ENCODE measurements around the gene PCCA. TPM values are rescaled to one million over a fixed set of nuclear protein-coding genes. Genes with fewer than 3 reads are reported as not detected.

The PCCA gene
- total RNA-seq, 4 donors from 2014 or later = 46.9 to 66.0 (median 49.4) TPM

- H3K9me3 ChIP-seq = no peaks in the 10 kb centered on the region
- no peak for TF ChIP-seq POLR2A (IDR thresholded peaks at IDR 0.05)
- TF ChIP-seq, protein P1, sequence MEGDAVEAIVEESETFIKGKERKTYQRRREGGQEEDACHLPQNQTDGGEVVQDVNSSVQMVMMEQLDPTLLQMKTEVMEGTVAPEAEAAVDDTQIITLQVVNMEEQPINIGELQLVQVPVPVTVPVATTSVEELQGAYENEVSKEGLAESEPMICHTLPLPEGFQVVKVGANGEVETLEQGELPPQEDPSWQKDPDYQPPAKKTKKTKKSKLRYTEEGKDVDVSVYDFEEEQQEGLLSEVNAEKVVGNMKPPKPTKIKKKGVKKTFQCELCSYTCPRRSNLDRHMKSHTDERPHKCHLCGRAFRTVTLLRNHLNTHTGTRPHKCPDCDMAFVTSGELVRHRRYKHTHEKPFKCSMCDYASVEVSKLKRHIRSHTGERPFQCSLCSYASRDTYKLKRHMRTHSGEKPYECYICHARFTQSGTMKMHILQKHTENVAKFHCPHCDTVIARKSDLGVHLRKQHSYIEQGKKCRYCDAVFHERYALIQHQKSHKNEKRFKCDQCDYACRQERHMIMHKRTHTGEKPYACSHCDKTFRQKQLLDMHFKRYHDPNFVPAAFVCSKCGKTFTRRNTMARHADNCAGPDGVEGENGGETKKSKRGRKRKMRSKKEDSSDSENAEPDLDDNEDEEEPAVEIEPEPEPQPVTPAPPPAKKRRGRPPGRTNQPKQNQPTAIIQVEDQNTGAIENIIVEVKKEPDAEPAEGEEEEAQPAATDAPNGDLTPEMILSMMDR (IDR thresholded peaks at IDR 0.05) = no peak
- H3K27ac ChIP-seq = no peak overlapping the region
- DNase-seq = no peak
- no peaks in the 10 kb centered on the region for H3K36me3 ChIP-seq
- no peaks in the 10 kb centered on the region for H3K27me3 ChIP-seq
- H3K4me1 ChIP-seq = no peaks in the 10 kb centered on the region
- no peak overlapping the region for H3K4me3 ChIP-seq
Measured at GRCh38 chr13:100443998-100444328, 355.1 kb downstream of the PCCA start.

DNA sequence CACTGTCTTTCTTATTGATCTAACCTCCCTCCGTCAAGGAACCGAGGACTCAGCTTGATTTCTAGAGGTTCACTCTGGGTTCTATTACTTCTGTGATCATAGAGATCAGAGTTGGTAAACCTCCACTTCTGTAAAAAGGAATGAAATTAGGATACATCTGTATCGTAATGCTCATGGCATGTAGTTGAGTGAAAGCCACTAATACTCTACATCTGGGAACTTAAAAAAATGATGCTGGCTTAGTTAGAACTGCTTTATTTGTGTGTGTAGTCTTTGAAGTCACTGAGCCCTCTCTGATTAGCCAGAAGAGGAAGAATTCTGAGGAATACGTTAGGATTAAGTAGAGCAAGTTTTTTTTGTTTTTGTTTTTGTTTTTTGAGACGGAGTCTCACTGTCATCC is 358.9 kb downstream of the PCCA start:
- H3K4me1 ChIP-seq = no peaks in the 10 kb centered on the region
- TF ChIP-seq, protein P1 (IDR thresholded peaks at IDR 0.05) = no peak
- TF ChIP-seq POLR2A (IDR thresholded peaks at IDR 0.05) = no peak
- H3K36me3 ChIP-seq = no peaks in the 10 kb centered on the region
- no peak for DNase-seq
- no peaks in the 10 kb centered on the region for H3K9me3 ChIP-seq
- no peak overlapping the region for H3K27ac ChIP-seq
- no peak overlapping the region for H3K4me3 ChIP-seq
- H3K27me3 ChIP-seq = no peaks in the 10 kb centered on the region

DNA sequence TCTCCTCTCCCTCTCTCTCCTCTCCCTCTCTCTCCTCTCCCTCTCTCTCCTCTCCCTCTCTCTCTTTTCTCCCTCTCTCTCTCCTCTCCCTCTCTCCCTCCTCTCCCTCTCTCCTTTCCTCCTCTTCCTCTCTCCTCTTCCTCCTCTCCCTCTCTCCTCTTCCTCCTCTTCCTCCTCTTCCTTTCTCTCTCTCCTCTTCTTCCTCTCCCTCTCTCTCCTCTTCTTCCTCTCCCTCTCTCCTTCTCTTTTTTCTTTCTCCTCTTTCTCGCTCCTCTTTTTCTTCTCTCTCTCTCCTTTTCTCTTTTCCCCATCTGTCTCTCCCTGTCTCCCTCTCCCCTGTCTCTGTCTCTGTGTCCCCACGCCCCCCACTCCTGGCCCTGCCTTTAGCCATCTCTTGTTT is 363.0 kb downstream of the PCCA start:
- TF ChIP-seq POLR2A (IDR thresholded peaks at IDR 0.05) = no peak
- TF ChIP-seq, protein P1 (IDR thresholded peaks at IDR 0.05) = no peak
- H3K27ac ChIP-seq = no peak overlapping the region
- no peaks in the 10 kb centered on the region for H3K9me3 ChIP-seq
- no peak for DNase-seq
- no peaks in the 10 kb centered on the region for H3K36me3 ChIP-seq
- no peaks in the 10 kb centered on the region for H3K4me1 ChIP-seq
- no peaks in the 10 kb centered on the region for H3K27me3 ChIP-seq
- no peak overlapping the region for H3K4me3 ChIP-seq

DNA sequence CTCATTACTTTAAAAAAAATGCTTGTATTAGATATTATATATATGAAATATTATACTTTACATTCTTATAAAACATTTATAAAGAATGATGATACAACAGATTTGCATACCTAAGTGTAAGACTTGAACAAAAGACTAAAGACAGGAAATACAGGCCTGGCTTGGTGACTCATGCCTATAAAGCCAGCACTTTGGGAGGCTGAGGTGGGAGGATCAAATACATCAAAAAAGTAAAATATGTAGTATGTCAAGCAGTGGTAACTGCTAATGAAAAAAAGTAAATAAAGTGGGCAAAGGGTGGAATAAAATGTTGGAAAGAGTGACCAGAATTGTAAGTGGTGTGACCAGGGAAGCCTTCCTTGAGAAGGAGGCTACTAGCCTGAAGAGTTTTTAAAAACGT is 366.0 kb downstream of the PCCA start:
- H3K4me3 ChIP-seq = no peak overlapping the region
- no peaks in the 10 kb centered on the region for H3K4me1 ChIP-seq
- H3K36me3 ChIP-seq = no peaks in the 10 kb centered on the region
- H3K27me3 ChIP-seq = no peaks in the 10 kb centered on the region
- no peak for TF ChIP-seq POLR2A (IDR thresholded peaks at IDR 0.05)
- TF ChIP-seq, protein P1 (IDR thresholded peaks at IDR 0.05) = no peak
- DNase-seq = no peak
- H3K27ac ChIP-seq = no peak overlapping the region
- H3K9me3 ChIP-seq = no peaks in the 10 kb centered on the region

GRCh38 chr13:100458673-100459072 is 369.8 kb downstream of the PCCA start:
- Histone ChIP-seq H3K27me3 (no peaks in the 10 kb centered on the region), H3K9me3 (no peaks in the 10 kb centered on the region), H3K4me3 (no peak overlapping the region), H3K4me1 (no peaks in the 10 kb centered on the region), H3K36me3 (no peaks in the 10 kb centered on the region), H3K27ac (no peak overlapping the region)
- no peak for DNase-seq
- TF ChIP-seq, protein P1 (IDR thresholded peaks at IDR 0.05) = no peak
- TF ChIP-seq POLR2A (IDR thresholded peaks at IDR 0.05) = no peak

DNA sequence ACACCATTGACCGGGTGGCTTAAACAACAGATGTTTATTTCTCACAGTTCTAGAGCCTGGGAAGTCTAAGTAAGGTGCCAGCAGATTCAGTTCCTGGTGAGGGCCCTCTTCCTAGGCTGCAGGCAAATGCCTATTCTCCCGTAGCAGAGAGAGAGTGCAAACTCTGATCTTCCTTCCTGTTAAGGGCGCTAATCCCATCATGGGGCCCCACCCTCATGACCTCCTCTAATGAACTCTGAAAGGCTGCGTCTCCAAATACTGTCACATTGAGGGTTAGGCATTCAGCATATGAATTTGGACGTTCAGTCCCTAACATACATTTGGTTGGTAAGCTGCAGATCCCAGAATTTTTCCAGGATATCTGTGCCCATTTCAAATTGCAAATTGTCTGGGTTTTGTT is 370.9 kb downstream of the PCCA start:
- Histone ChIP-seq H3K27me3 (no peaks in the 10 kb centered on the region), H3K4me1 (no peaks in the 10 kb centered on the region), H3K4me3 (no peak overlapping the region), H3K9me3 (no peaks in the 10 kb centered on the region), H3K36me3 (no peaks in the 10 kb centered on the region), H3K27ac (no peak overlapping the region)
- DNase-seq = no peak
- TF ChIP-seq POLR2A (IDR thresholded peaks at IDR 0.05) = no peak
- TF ChIP-seq, protein P1 (IDR thresholded peaks at IDR 0.05) = no peak

All from Peyer's patch (tissue), 4 donors.